ENCODE results near the gene NRG3.

NRG3 gene

DNA sequence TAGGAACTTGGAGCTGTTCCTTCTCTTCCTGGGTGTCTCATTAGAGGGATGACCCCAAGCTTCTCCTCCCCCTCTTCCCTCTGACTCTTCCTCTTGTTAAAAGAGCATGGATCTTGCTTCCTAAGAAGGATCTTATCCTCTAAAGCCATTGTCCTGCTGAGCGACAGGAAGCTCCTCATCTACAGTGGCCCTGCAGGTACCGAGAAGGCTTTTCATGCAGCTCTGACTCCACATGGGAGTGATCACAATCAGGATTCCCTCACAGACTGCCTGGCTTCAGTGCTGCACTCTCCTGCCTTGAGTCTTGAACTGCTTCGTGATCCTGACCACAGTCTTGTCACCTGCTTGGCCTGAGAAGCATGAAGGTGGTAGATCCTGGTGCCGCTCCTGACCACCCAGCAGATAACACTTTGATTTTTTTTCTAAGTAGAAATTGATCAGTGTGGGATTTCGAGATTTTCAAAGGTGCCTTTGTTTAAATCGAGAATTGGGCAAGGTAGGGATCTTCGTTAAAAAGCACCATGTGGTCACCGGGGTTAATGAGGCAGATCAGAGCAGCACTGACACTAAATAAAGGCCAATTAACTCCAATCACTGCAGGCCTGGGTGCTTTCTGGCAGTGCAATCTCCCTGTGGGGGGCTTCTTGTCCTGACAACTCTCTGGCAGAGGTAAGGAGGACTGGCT, 376.4 kb downstream of the NRG3 start:
- H3K36me3 ChIP-seq (ENCODE audit: control insufficient read depth in 2 of 2, insufficient read depth in 1 of 2, low read length in 2 of 2) = no peaks in the 10 kb centered on the region
- no peaks in the 10 kb centered on the region for H3K4me1 ChIP-seq (ENCODE audit: control insufficient read depth, insufficient read depth, low read length)
- TF ChIP-seq GLIS1 (tag by site-specific recombination; IDR thresholded peaks at IDR 0.05) = no peak
- TF ChIP-seq KLF8 (tag by site-specific recombination; IDR thresholded peaks at IDR 0.05) = no peak
- TF ChIP-seq ZNF544 (tag by site-specific recombination; IDR thresholded peaks at IDR 0.05) = no peak
- no peak for TF ChIP-seq ZNF521 (tag by site-specific recombination; IDR thresholded peaks at IDR 0.05)
- TF ChIP-seq, protein P1, sequence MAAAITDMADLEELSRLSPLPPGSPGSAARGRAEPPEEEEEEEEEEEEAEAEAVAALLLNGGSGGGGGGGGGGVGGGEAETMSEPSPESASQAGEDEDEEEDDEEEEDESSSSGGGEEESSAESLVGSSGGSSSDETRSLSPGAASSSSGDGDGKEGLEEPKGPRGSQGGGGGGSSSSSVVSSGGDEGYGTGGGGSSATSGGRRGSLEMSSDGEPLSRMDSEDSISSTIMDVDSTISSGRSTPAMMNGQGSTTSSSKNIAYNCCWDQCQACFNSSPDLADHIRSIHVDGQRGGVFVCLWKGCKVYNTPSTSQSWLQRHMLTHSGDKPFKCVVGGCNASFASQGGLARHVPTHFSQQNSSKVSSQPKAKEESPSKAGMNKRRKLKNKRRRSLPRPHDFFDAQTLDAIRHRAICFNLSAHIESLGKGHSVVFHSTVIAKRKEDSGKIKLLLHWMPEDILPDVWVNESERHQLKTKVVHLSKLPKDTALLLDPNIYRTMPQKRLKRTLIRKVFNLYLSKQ (tag by site-specific recombination; IDR thresholded peaks at IDR 0.05; ENCODE audit: borderline replicate concordance) = no peak
- no peak for TF ChIP-seq ZNF132 (tag by site-specific recombination; IDR thresholded peaks at IDR 0.05; ENCODE audit: borderline replicate concordance)
- no peak for TF ChIP-seq ZNF175 (tag by site-specific recombination; IDR thresholded peaks at IDR 0.05)
- TF ChIP-seq, protein P2, sequence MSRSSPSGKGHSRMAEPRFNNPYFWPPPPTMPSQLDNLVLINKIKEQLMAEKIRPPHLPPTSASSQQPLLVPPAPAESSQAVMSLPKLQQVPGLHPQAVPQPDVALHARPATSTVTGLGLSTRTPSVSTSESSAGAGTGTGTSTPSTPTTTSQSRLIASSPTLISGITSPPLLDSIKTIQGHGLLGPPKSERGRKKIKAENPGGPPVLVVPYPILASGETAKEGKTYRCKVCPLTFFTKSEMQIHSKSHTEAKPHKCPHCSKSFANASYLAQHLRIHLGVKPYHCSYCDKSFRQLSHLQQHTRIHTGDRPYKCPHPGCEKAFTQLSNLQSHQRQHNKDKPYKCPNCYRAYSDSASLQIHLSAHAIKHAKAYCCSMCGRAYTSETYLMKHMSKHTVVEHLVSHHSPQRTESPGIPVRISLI (tag by site-specific recombination; IDR thresholded peaks at IDR 0.05) = no peak
- TF ChIP-seq ZNF169 (tag by site-specific recombination; IDR thresholded peaks at IDR 0.05) = no peak
- no peak for TF ChIP-seq ZNF23 (tag by site-specific recombination; IDR thresholded peaks at IDR 0.05; ENCODE audit: borderline replicate concordance)
- TF ChIP-seq YY2 (tag by site-specific recombination; IDR thresholded peaks at IDR 0.05) = no peak
- no peak for TF ChIP-seq ZNF423 (tag by site-specific recombination; IDR thresholded peaks at IDR 0.05)
- TF ChIP-seq ZNF211 (tag by site-specific recombination; IDR thresholded peaks at IDR 0.05; ENCODE audit: low read depth) = no peak
- TF ChIP-seq ZNF341 (tag by site-specific recombination; IDR thresholded peaks at IDR 0.05; ENCODE audit: low read depth) = no peak
- no peak overlapping the region for H3K27ac ChIP-seq (ENCODE audit: extremely low read depth, low read depth, low read length)
- ChIA-PET POLR2A (no interaction called here), CTCF (no interaction called here)
- no peak overlapping the region for H3K4me3 ChIP-seq (ENCODE audit: low read depth, low read length)
- H3K9me3 ChIP-seq (ENCODE audit: control insufficient read depth, insufficient read depth, low read depth, low read length) = no peaks in the 10 kb centered on the region

GRCh38 chr10:82252081-82252480, 377.1 kb downstream of the NRG3 start:
- POLR2A ChIA-PET = no interaction called here
- no peaks in the 10 kb centered on the region for H3K9me3 ChIP-seq (ENCODE audit: control insufficient read depth, insufficient read depth, low read depth, low read length)
- no peak for TF ChIP-seq ZNF248 (tag by site-specific recombination; IDR thresholded peaks at IDR 0.05)
- H3K36me3 ChIP-seq (ENCODE audit: control insufficient read depth in 2 of 2, insufficient read depth in 1 of 2, low read length in 2 of 2) = no peaks in the 10 kb centered on the region
- CTCF ChIA-PET = no interaction called here
- no peak overlapping the region for H3K27ac ChIP-seq (ENCODE audit: extremely low read depth, low read depth, low read length)
- H3K4me3 ChIP-seq (ENCODE audit: low read depth, low read length) = no peak overlapping the region
- no peaks in the 10 kb centered on the region for H3K4me1 ChIP-seq (ENCODE audit: control insufficient read depth, insufficient read depth, low read length)

- CTCF ChIA-PET = no interaction called here
- no peaks in the 10 kb centered on the region for H3K9me3 ChIP-seq (ENCODE audit: control insufficient read depth, insufficient read depth, low read depth, low read length)
- POLR2A ChIA-PET = no interaction called here
- TF ChIP-seq, protein P3, sequence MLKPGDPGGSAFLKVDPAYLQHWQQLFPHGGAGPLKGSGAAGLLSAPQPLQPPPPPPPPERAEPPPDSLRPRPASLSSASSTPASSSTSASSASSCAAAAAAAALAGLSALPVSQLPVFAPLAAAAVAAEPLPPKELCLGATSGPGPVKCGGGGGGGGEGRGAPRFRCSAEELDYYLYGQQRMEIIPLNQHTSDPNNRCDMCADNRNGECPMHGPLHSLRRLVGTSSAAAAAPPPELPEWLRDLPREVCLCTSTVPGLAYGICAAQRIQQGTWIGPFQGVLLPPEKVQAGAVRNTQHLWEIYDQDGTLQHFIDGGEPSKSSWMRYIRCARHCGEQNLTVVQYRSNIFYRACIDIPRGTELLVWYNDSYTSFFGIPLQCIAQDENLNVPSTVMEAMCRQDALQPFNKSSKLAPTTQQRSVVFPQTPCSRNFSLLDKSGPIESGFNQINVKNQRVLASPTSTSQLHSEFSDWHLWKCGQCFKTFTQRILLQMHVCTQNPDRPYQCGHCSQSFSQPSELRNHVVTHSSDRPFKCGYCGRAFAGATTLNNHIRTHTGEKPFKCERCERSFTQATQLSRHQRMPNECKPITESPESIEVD (tag by site-specific recombination; IDR thresholded peaks at IDR 0.05) = no peak
- no peak for TF ChIP-seq ZNF19 (tag by site-specific recombination; IDR thresholded peaks at IDR 0.05; ENCODE audit: low read depth)
- TF ChIP-seq, protein P4, sequence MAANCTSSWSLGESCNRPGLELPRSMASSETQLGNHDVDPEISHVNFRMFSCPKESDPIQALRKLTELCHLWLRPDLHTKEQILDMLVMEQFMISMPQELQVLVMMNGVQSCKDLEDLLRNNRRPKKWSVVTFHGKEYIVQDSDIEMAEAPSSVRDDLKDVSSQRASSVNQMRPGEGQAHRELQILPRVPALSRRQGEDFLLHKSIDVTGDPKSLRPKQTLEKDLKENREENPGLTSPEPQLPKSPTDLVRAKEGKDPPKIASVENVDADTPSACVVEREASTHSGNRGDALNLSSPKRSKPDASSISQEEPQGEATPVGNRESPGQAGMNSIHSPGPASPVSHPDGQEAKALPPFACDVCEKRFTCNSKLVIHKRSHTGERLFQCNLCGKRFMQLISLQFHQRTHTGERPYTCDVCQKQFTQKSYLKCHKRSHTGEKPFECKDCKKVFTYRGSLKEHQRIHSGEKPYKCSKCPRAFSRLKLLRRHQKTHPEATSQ (tag by site-specific recombination; IDR thresholded peaks at IDR 0.05) = no peak
- H3K36me3 ChIP-seq (ENCODE audit: control insufficient read depth in 2 of 2, insufficient read depth in 1 of 2, low read length in 2 of 2) = no peaks in the 10 kb centered on the region
- H3K4me3 ChIP-seq (ENCODE audit: low read depth, low read length) = no peak overlapping the region
- no peaks in the 10 kb centered on the region for H3K4me1 ChIP-seq (ENCODE audit: control insufficient read depth, insufficient read depth, low read length)
- H3K27ac ChIP-seq (ENCODE audit: extremely low read depth, low read depth, low read length) = no peak overlapping the region
Observed at GRCh38 chr10:82254237-82254636, 379.2 kb downstream of the NRG3 start.

Measured in HEK293 (cell line).